ENCODE results near the gene PCDHGB1.
"Not testable (repeated sequence)": the region's sequence is repeated elsewhere in the genome, so short reads cannot be mapped to it uniquely, and the experiment has no call there.

The PCDHGB1 gene

GRCh38 chr5:141384471-141385267, 34.8 kb downstream of the PCDHGB1 start:
- DNase-seq (ENCODE audit: extremely low read depth, low read depth), result no peak
- TF ChIP-seq CTCF (IDR thresholded peaks at IDR 0.05; ENCODE audit: low read depth, low read length, missing control alignments), result no peak
- H3K4me3 ChIP-seq (replicated peaks; ENCODE audit: low read depth, low read length), result no peak overlapping the region

DNA sequence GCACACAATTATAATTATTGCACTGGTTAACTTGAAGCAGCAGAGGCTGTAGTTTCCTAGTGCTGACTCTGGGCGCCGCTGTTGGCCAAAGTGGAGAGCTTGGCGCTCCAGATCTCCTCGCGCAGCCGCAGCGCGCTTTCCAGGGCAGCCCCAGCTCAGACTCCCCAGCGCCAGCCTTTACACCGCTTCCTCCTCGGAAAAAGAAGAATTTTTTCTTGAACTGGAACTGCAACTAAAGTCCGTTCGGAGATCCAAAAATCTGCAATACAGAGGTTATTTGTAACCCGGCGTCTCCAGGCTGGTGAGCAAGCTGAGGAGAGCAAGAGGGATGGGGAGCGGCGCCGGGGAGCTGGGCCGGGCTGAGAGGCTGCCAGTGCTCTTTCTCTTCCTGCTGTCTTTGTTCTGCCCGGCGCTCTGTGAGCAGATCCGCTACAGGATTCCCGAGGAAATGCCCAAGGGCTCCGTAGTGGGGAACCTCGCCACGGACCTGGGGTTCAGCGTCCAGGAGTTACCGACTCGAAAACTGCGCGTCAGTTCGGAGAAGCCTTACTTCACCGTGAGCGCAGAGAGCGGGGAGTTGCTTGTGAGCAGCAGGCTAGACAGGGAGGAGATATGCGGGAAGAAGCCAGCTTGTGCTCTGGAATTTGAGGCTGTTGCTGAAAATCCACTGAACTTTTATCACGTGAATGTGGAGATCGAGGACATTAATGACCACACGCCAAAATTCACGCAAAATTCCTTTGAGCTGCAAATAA, 37.8 kb downstream of the PCDHGB1 start, which contains the start of gene PCDHGB4:
TSS of gene PCDHGB4 (plus strand) at position 142 of the 755 bp plus-strand sequence. CDS start at position 329, 187 bp downstream.
- TF ChIP-seq CTCF (IDR thresholded peaks at IDR 0.05; ENCODE audit: low read depth, low read length, missing control alignments), result peak; percentile 41
- H3K4me3 ChIP-seq (replicated peaks; ENCODE audit: low read depth, low read length), result peak within 1 kb of the TSS; percentile 25; the same call in 1 of the 2 replicates
- DNase-seq (ENCODE audit: extremely low read depth, low read depth), result not testable (repeated sequence)

GRCh38 chr5:141388661-141389060, 38.8 kb downstream of the PCDHGB1 start:
- no peak overlapping the region for H3K4me3 ChIP-seq (replicated peaks; ENCODE audit: low read depth, low read length)
- TF ChIP-seq CTCF (IDR thresholded peaks at IDR 0.05; ENCODE audit: low read depth, low read length, missing control alignments), result no peak
- no peak for DNase-seq (ENCODE audit: extremely low read depth, low read depth)

DNA sequence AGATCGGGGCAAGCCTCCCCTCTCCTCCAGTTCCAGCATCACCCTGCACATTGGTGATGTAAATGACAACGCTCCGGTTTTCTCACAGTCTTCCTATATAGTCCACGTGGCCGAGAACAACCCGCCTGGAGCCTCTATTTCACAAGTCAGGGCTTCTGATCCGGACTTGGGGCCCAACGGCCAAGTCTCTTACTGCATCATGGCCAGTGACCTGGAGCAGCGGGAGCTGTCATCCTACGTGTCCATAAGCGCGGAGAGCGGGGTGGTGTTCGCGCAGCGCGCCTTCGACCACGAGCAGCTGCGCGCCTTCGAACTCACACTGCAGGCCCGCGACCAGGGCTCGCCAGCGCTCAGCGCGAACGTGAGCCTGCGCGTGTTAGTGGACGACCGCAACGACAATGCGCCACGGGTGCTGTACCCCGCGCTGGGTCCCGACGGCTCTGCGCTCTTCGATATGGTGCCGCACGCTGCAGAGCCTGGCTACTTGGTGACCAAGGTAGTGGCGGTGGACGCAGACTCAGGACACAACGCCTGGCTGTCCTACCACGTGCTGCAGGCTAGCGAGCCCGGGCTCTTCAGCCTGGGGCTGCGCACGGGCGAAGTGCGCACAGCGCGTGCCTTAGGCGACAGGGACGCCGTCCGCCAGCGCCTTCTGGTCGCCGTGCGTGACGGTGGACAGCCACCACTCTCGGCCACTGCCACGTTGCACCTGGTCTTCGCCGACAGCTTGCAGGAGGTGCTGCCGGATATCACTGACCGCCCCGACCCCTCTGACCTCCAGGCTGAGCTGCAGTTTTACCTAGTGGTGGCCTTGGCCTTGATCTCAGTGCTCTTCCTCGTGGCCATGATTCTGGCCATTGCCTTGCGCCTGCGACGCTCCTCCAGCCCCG, 39.5 kb downstream of the PCDHGB1 start:
- TF ChIP-seq CTCF (IDR thresholded peaks at IDR 0.05; ENCODE audit: low read depth, low read length, missing control alignments), result no peak
- DNase-seq (ENCODE audit: extremely low read depth, low read depth), result no peak
- H3K4me3 ChIP-seq (replicated peaks; ENCODE audit: low read depth, low read length), result no peak overlapping the region

GRCh38 chr5:141392429-141393198, 42.7 kb downstream of the PCDHGB1 start, which contains the start of gene PCDHGA8:
PCDHGA8 (plus strand) TSS chr5:141392633; CDS start chr5:141392814, 181 bp downstream.
- no peak within 1 kb of the TSS for H3K4me3 ChIP-seq (replicated peaks; ENCODE audit: low read depth, low read length)
- TF ChIP-seq CTCF (IDR thresholded peaks at IDR 0.05; ENCODE audit: low read depth, low read length, missing control alignments), result peak; percentile 19
- DNase-seq (ENCODE audit: extremely low read depth, low read depth), result no peak
